HG03457 (cell line): ENCODE results near the gene TNFAIP8L3.

Experiments
- ATAC-seq: cut with Tn5 transposase; IDR thresholded peaks from one replicate; pipeline ENCODE4 v1.9.1; 2021; ENCODE audit warnings: moderate number of reproducible peaks; ENCODE audit not compliant: unreplicated experiment

Gene TNFAIP8L3

GRCh38 chr15:51092480-51093040 is 2.1 kb downstream of the TNFAIP8L3 start:
- ATAC-seq, result no peak

DNA sequence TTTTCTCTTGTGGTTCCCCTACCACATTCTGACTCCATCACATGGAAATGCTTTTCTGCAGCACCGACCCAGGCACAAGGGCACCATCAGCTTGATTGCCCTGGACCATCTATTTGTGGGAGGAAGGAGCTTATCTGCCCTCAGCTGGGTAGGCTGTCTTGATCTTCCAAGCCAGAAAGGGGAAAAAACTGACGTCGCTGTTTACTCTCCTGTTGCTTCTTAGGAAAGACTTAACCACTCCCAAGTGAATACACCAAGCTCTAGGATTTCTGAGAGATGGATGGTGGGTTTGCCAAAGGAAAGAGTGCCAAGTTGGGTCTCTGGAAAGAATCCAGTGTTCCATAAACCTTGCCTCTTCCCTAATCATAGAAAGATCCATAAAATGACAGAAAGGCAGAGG is 4.0 kb downstream of the TNFAIP8L3 start:
- ATAC-seq, result no peak

- no peak for ATAC-seq
These were observed 4.8 kb downstream of the TNFAIP8L3 start for GRCh38 chr15:51089699-51090453.

GRCh38 chr15:51089041-51089440 is 5.7 kb downstream of the TNFAIP8L3 start:
- no peak for ATAC-seq

GRCh38 chr15:51088585-51088984 is 6.1 kb downstream of the TNFAIP8L3 start:
- ATAC-seq, result no peak

DNA sequence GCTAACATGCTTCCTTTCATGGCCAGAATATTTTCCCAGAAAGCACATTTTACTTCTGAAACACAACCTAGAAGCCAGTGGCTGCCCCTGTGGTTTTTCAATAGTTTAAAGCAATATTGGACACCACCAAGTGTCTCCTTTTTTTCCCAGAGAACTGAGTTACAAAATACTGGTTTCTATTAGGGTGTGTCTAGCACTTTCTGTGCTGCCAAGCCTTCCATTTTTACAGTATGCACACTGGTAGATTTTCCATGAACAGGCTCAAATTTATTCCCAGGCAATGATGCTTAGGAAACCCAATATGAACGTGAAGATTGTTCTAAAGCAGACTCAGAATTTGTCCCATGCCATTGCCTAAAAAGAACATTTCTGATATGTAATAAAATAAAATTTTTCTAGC is 7.2 kb downstream of the TNFAIP8L3 start:
- no peak for ATAC-seq

DNA sequence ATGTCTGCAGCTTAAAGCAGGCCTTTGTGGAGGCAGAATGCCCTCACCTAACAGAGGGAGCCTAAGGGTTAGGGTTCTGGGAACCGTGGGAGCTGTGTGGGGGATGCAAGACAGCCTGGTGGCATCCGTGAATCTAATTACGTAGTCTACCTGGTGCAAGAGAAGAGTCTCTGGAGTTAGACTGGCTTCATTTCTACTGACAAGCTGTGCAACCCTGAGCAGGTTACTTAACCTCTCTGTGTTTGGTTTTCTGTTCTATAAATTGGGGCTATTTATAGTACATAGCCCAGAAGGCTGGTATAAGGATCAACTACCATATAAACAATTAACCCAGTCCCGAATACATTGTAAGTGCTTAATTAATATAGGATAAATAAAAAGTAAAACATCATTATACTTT is 8.3 kb downstream of the TNFAIP8L3 start:
- ATAC-seq, result no peak

DNA sequence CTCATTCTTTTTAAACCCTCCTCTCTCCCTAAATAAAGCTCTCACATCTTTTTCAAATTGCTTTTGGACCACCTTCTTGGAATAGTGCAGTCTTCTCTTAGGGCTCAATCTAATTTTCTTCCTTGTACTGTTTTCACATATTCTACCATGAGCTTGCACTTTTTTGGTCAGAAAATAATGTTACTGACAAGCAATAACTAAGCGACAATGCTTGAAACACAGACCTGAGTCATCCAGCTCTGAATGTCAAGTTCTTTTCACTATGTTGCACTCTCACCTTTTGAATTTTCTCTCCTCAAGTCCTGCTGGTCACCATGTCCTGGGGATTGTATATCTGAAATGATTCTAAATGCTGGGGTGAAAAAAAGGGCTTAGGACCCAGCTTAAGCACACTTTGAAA is 8.9 kb downstream of the TNFAIP8L3 start:
- ATAC-seq, result no peak

GRCh38 chr15:51083641-51084166 is 11.0 kb downstream of the TNFAIP8L3 start:
- ATAC-seq, result no peak

GRCh38 chr15:51082246-51082645 is 12.5 kb downstream of the TNFAIP8L3 start:
- ATAC-seq, result no peak

GRCh38 chr15:51080286-51080685 is 14.4 kb downstream of the TNFAIP8L3 start:
- no peak for ATAC-seq

DNA sequence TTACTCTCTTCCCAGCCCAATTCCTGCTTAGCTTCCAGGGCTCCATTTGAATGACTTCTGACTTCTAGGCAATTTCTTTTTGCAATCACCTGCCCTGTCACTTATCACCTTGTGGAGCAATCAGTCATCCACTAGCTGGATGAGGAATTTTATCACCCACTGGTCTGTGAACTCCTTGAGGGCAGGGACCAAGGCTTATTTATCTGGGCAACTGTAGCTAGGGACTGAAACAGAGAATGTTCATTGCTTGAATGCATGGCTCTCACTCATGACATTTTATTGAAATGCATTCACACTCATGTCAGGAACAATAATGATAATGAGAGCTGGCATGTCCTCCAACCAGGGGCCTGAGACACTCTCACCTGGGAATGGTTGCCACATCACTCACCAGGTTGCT is 15.5 kb downstream of the TNFAIP8L3 start:
- ATAC-seq, result no peak

GRCh38 chr15:51077221-51078153 is 17.2 kb downstream of the TNFAIP8L3 start:
- ATAC-seq, result no peak

DNA sequence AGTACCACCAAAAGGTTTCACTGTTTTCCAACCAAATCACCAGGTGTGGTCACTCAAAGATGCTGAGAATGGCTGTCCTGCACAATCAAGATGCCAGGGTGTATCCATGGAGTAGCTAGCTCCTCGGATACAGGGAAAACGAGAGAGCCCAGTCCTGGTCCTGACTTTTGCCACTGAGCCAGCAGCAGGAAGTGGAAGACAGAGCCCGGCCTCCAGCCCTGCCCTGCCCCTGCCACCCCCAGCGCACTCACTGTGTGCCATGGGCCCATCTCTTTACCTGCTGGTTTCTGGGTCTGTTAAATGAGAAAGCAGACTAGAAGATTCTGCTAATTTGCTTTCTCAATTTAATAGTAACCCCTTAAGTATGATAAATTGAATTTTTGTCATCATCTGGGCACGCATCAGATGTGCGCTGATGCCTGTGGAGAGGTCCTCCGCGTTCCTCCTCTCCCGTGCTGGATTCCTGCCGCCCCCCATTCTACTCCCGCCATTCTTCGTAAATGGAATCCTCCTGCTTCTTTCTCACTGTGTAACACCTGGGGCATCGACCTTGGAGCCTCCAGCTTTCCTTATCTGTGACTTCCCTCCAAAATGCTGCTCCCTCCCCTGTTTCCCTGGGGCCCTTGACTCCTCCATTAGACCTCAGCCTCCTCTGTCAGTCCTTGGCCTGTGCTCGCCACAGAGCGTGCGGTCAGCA is 18.0 kb downstream of the TNFAIP8L3 start:
- ATAC-seq, result no peak

- ATAC-seq, result no peak
These were observed 18.7 kb downstream of the TNFAIP8L3 start for GRCh38 chr15:51075826-51076523.

DNA sequence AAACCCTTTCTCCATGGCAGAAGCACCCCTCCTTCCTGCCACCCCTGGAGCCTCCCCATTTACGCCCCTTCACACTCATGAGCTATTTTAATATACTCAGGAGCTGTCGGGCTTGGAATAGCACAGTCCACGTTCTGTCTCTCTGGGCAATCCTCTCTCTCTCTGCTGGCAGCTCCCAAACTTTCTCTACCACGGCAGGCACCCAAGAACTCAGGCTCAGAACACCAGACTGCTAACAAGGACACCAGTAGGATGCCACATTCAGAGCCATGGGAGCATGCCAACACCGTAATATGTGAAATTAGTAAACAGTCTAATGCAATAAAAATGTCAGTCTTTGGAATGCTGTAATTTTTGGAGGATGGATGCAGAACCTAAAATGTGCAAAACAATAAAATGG is 19.3 kb downstream of the TNFAIP8L3 start:
- ATAC-seq, result no peak

DNA sequence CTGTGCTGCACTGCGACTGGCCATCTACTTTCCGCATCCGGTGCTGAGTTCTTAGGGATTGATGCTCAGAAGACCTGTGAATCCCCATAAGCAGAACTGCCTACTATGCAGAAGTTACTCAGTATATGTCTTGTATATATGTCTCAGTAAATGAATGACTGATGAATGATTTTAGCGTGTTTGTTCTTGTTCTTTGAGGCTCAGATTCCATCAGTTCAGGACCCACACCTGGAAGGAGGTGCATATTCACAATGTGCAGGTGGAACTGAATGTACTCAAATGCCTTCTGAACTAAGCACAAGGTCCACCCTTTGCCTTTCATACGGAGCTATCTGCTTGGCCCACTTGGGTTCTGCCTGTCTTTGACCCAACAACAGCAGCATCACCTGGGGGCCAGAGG is 19.8 kb downstream of the TNFAIP8L3 start:
- no peak for ATAC-seq

DNA sequence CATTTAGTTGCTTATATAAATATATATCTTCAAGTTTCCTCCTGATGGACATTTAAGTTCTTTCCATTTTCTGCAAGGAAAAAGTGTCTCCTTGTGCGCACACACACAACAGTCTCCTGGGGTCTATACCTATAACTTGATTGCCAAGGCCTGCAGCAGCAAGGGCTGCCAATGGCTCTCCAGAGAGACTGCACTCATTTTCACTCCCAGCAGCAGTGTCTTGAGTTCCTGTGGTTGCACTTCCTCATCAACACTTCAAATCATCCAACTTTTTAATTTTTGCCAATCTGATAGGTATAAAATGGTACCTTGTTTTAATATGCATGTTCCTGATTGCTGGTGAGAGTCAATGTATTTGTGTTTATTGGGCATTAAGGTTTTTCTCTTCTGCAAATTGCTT is 23.1 kb downstream of the TNFAIP8L3 start:
- ATAC-seq, result no peak

DNA sequence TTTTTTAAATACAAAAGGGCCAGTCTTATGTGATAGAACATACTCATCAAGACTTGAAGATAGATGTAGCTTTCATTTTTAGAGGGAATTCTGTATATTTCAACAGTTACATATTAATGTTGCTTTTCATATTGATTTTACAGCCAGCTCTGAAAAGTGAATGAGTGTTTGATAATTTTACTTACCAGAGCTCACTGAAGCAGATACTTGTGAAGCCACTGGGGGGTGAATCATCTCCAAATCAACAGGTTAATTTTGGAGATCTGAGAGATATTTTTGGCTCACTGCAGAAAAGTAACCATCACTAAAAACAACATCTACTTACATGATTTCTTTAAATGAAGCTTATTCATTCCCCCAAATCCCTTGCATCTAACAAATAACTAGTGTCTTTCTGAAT is 24.7 kb downstream of the TNFAIP8L3 start:
- ATAC-seq, result no peak

- no peak for ATAC-seq
These were observed 27.2 kb downstream of the TNFAIP8L3 start for GRCh38 chr15:51067510-51067909.
